Measurements from ENCODE around the gene SPPL2B. TPM values are rescaled to one million over a fixed set of nuclear protein-coding genes. Genes with fewer than 3 reads are reported as not detected.

The SPPL2B gene
- polyA plus RNA-seq, 3 donors from 2014 or later = 6.9 to 16.4 (median 12.5) TPM

- peak; percentile 70 to 78 (median 77) for DNase-seq
- no peaks in the 10 kb centered on the region for H3K36me3 Mint-ChIP-seq
- peaks cover 7 to 27% (median 17%) of the 10 kb centered on the region in 3 donors for H3K27me3 Mint-ChIP-seq (ENCODE audit: low read depth in 3 of 3)
- peak overlapping the region; percentile 92 to 99 (median 95) for H3K27ac Mint-ChIP-seq
- peak overlapping the region; percentile 85 to 95 (median 91) for H3K4me3 Mint-ChIP-seq
- peaks cover 27 to 33% of the 10 kb centered on the region in 2 donors for H3K4me1 Mint-ChIP-seq
- H3K9me3 Mint-ChIP-seq = no peaks in the 10 kb centered on the region
These were observed 38.6 kb upstream of the SPPL2B start for GRCh38 chr19:2289714-2290435.

DNA sequence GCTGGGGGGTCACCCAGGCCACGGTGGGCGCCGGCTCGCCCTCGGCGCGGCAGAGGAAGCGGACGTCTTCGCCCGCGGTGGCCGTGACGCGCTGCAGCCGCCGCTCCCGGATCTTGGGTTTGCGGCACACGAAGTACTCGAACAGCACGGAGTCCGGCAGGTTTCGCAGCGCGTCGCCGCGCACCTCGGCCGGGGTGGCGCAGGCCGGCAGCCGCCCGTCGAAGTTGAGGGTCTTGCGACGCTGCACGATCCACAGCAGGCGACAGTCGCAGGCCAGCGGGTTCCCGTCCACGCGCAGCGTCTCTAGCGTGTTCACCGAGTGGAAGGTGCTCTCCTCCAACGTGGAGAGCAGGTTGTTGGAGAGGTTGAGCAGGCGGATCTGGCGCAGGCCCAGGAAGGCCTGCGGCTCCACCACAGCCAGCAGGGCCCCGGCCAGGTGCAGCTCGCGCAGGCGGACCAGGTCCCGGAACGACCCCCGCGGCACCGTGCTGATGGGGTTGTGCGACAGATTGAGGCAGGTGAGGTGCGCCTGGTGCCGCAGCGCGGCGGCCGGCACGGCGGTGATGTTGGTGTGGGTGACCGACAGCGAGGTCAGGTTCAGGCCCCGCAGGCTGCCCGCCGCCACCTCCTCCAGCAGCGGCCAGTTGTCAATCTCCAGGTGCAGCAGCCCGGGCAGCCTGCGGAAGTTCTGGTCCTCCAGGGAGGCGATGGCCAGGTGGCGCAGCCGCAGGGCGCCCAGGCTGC, 37.9 kb upstream of the SPPL2B start:
- no peaks in the 10 kb centered on the region for H3K9me3 Mint-ChIP-seq
- peak; percentile 51 to 69 (median 68) for DNase-seq

GRCh38 chr19:2291185-2291751, 37.2 kb upstream of the SPPL2B start:
- H3K27me3 Mint-ChIP-seq (ENCODE audit: low read depth in 3 of 3) = peaks cover 12 to 26% (median 17%) of the 10 kb centered on the region in 3 donors
- peaks cover 0 to 3% (median 0%) of the 10 kb centered on the region in 3 donors for H3K36me3 Mint-ChIP-seq
- H3K9me3 Mint-ChIP-seq = no peaks in the 10 kb centered on the region
- peaks cover 27 to 35% of the 10 kb centered on the region in 2 donors for H3K4me1 Mint-ChIP-seq
- no peak overlapping the region for H3K27ac Mint-ChIP-seq
- H3K4me3 Mint-ChIP-seq = peak overlapping the region; percentile 73 to 84 (median 78)
- no peak for DNase-seq

More for the DNA sequence above, 37.9 kb upstream of the SPPL2B start:
- Mint-ChIP-seq H3K27me3 (ENCODE audit: low read depth in 3 of 3) (peaks cover 10 to 27% (median 17%) of the 10 kb centered on the region in 3 donors), H3K36me3 (peaks cover 0 to 3% (median 0%) of the 10 kb centered on the region in 3 donors), H3K4me1 (peaks cover 27 to 35% of the 10 kb centered on the region in 2 donors), H3K27ac (peak overlapping the region; percentile 30 to 96 (median 63)), H3K4me3 (peak overlapping the region; percentile 73 to 84 (median 78))

DNA sequence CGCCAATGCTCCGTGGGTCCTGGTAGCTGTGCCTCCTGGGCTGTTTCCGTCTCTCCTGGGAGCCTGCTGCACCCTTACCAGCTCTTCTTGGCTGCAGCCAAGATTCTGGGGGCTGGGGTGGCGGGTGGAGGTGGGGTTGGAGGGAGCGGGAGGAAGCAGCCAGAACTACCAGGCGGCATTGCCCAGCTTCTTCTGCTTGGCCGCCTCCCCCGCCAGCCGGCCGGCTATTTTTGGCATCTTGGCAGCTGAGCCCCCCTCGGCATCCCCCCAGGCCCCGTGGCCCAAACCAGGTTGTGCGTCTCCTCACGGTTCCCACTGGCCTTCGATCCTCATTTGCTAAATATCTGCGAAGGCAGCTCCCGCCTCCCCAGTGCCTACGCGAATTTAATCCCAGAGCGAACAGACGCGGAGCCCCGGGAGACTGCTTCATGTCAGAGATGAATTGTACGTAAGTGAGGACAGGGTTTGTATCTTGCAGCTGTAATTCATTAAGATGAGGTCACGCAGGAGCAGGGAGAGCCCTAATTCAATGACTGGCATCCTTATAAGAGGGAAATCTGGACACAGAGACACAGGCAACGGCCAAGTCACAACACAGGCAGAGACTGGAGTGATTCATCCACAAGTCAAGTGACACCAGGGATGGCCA, 33.7 kb upstream of the SPPL2B start:
- peaks cover 0 to 3% (median 0%) of the 10 kb centered on the region in 3 donors for H3K36me3 Mint-ChIP-seq
- H3K4me1 Mint-ChIP-seq = peaks cover 8 to 15% of the 10 kb centered on the region in 2 donors

DNA sequence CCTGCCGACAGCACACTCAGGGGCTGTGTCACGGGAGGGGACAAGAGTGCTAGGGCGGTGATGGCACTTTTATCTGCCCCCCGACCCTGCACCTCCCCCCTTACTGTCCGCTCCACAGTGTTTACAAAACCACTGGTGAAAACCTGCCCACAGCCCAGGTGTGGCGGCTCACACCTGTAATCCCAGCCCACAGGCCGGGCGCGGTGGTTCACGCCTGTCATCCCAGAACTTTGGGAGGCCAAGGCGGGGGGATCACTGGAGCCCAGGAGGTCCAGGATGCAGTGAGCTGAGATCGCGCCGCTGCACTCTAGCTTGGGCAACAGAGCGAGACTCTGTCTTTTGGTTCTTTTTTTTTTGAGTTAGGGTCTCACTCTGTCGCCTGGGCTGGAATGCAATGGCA, 32.3 kb upstream of the SPPL2B start:
- Mint-ChIP-seq H3K9me3 (no peaks in the 10 kb centered on the region), H3K4me1 (peaks cover 6 to 16% of the 10 kb centered on the region in 2 donors), H3K27me3 (ENCODE audit: low read depth in 3 of 3) (peaks cover 2 to 5% (median 3%) of the 10 kb centered on the region in 3 donors), H3K27ac (no peak overlapping the region), H3K4me3 (no peak overlapping the region), H3K36me3 (peaks cover 0 to 3% (median 0%) of the 10 kb centered on the region in 3 donors)
- no peak for DNase-seq

More for the DNA sequence above, 33.7 kb upstream of the SPPL2B start:
- H3K27me3 Mint-ChIP-seq (ENCODE audit: low read depth in 3 of 3) = peaks cover 4 to 11% (median 5%) of the 10 kb centered on the region in 3 donors
- DNase-seq = no peak
- H3K9me3 Mint-ChIP-seq = no peaks in the 10 kb centered on the region
- H3K27ac Mint-ChIP-seq = peak overlapping the region in 2 of 6 donors; percentile 16 to 39
- H3K4me3 Mint-ChIP-seq = peak overlapping the region in 1 of 5 donors; percentile 13

DNA sequence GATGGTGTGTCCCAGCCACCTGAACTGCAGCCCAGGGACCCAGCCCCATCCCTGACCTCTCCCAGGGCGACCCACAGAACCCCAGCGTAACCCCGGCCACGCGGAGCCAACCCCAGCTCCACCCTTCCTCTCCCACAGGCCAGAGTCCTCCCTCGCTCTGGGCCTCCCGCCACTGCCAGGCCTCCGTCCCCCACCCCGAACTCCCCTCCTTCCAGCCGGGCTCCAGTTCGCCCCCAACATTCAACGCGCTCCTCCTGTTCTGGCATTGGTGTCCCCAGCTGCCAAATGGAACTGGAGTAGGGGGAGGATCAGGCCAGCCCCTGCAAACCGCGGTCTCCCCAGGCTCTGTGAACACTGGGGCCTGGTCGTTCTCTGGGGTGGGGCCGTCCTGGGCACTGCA, 28.0 kb upstream of the SPPL2B start:
- Mint-ChIP-seq H3K27ac (no peak overlapping the region), H3K27me3 (ENCODE audit: low read depth in 3 of 3) (peaks cover 12 to 14% (median 13%) of the 10 kb centered on the region in 3 donors), H3K36me3 (no peaks in the 10 kb centered on the region), H3K4me1 (peaks cover 7 to 20% of the 10 kb centered on the region in 2 donors), H3K4me3 (no peak overlapping the region), H3K9me3 (no peaks in the 10 kb centered on the region)
- no peak for DNase-seq

GRCh38 chr19:2302319-2303210, 25.9 kb upstream of the SPPL2B start:
- H3K36me3 Mint-ChIP-seq = no peaks in the 10 kb centered on the region
- peak overlapping the region; percentile 70 to 85 (median 71) for H3K4me3 Mint-ChIP-seq
- H3K9me3 Mint-ChIP-seq = no peaks in the 10 kb centered on the region
- H3K27me3 Mint-ChIP-seq (ENCODE audit: low read depth in 3 of 3) = peaks cover 18 to 24% (median 23%) of the 10 kb centered on the region in 3 donors
- H3K27ac Mint-ChIP-seq = peak overlapping the region in 5 of 6 donors; percentile 35 to 83 (median 59)
- H3K4me1 Mint-ChIP-seq = peaks cover 7 to 20% of the 10 kb centered on the region in 2 donors
- DNase-seq = peak; percentile 62 to 66 (median 65)

DNA sequence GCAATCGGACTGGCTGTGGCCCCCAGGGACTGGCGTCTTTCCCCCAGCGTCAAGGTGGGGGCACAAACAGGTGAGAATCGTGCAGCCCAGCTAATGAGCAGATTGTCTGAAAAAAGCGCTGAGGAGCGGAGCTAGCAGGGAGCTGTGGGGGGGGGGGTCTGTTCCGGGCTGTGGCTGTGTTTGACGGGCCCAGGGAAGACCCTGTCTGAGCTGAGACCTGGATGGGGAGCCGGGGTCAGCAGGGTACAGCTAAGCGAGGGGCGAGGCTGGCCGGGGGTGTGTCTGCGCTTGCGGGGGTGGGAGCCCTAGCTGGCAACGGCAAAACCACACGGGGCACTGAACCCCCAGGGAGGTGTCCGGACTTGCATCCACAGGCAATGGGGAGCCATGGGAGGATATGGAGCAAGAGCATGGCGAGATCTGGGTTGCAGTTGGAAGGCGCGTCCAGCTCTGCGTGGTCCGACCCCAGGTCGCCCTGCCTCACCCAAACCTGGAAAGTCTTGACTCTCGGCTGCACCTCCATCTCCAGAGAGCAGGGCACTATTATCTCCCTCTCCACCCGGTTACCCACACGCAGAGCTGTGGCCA, 25.2 kb upstream of the SPPL2B start:
- peaks cover 18 to 24% (median 23%) of the 10 kb centered on the region in 3 donors for H3K27me3 Mint-ChIP-seq (ENCODE audit: low read depth in 3 of 3)
- peak overlapping the region in 3 of 6 donors; percentile 45 to 74 (median 59) for H3K27ac Mint-ChIP-seq

DNA sequence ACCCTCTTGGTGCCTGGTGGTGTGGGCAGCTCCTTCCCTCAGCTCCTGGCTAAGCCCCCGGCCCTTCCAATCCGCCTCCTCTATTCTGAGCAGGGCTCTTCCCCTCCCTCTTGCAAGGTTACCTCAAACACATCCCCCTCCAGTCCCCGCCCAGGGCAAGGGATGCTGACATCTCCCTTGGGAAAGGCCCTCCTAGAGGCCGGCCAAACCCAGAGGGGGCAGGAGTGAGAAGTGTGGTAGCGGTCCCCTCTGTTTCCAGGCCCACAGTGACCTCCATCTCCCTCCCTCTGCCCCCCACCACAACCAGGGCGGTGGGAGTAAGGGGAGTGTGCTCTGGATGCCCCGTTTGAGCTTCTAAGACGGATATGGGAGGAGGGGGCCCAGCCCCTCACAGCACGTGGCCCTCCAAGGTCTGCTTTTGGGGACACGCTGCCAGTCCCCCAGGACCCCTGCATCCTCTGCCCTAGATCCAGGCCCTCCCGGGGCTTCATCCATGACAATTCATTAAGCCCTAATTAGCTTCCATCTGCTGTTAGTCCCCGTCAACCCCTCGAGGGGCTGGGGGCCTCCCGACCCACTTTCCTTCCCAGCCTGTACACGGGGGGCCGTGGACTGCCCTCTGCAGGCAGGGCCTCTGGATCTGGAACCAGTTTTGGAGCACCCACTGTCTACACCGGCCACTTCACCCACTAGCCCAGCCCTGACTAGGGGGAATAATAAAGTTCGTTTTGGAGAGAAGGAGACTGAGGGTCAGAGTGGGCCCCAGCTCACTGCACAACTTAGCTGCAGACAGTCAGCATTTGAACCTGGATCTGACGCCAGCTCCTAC, 22.8 kb upstream of the SPPL2B start:
- Mint-ChIP-seq H3K27ac (no peak overlapping the region), H3K9me3 (no peaks in the 10 kb centered on the region), H3K36me3 (no peaks in the 10 kb centered on the region), H3K27me3 (ENCODE audit: low read depth in 3 of 3) (peaks cover 27 to 38% (median 30%) of the 10 kb centered on the region in 3 donors), H3K4me3 (no peak overlapping the region), H3K4me1 (peaks cover 7 to 22% of the 10 kb centered on the region in 2 donors)
- DNase-seq = no peak

More for the DNA sequence above, 25.2 kb upstream of the SPPL2B start:
- H3K4me1 Mint-ChIP-seq = peaks cover 7 to 20% of the 10 kb centered on the region in 2 donors
- DNase-seq = no peak
- peak overlapping the region; percentile 70 to 85 (median 71) for H3K4me3 Mint-ChIP-seq
- no peaks in the 10 kb centered on the region for H3K36me3 Mint-ChIP-seq
- no peaks in the 10 kb centered on the region for H3K9me3 Mint-ChIP-seq

DNA sequence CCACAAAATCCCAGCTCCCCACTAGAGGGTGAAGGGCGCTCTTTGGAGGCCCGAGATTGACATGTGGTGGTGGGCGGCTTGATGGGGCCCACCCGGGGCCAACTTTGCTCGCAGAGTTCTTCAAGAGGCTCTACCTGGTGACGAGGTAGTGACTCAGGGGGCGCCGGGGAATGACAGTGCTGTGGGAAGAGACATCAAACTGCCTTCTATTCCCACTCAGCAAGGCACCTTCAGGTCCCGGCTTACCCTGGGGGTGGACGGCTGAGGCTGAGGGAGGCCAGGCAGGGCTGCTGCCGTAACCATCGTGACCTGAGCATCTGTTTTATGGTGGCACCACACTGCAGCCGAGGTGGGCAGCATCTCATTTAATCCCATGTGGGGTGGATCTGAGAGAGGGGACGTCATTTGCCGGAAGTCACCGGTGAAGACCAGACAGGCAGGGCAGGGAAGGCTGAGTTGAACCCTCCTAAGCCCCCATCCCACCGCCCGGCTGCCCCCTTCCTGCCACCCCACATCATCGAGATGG, 22.1 kb upstream of the SPPL2B start:
- H3K27me3 Mint-ChIP-seq (ENCODE audit: low read depth in 3 of 3) = peaks cover 27 to 38% (median 28%) of the 10 kb centered on the region in 3 donors
- no peaks in the 10 kb centered on the region for H3K9me3 Mint-ChIP-seq
- no peak overlapping the region for H3K4me3 Mint-ChIP-seq
- no peak for DNase-seq
- no peaks in the 10 kb centered on the region for H3K36me3 Mint-ChIP-seq
- H3K4me1 Mint-ChIP-seq = peaks cover 7 to 21% of the 10 kb centered on the region in 2 donors
- no peak overlapping the region for H3K27ac Mint-ChIP-seq

GRCh38 chr19:2306971-2307370, 21.5 kb upstream of the SPPL2B start:
- Mint-ChIP-seq H3K4me3 (peak overlapping the region in 2 of 5 donors; percentile 29 to 32), H3K4me1 (peaks cover 7 to 21% of the 10 kb centered on the region in 2 donors), H3K36me3 (no peaks in the 10 kb centered on the region), H3K27ac (no peak overlapping the region), H3K9me3 (no peaks in the 10 kb centered on the region), H3K27me3 (ENCODE audit: low read depth in 3 of 3) (peaks cover 24 to 39% (median 27%) of the 10 kb centered on the region in 3 donors)
- DNase-seq = no peak
